OCI-LY7 (cell line): Measurements from ENCODE around the gene SPDYE2B.
"Not testable (repeated sequence)": the region's sequence is repeated elsewhere in the genome, so short reads cannot be mapped to it uniquely, and the experiment has no call there.

ENCODE experiments used
- EZH2phosphoT487 ChIP-seq: fragments of 200-600 bp; sonication (generic); IDR thresholded peaks from 2 replicates; pipeline ENCODE4 v1.6.1; 2018; ENCODE audit warnings: low read depth, borderline replicate concordance, mild to moderate bottlenecking, mixed run types, antibody characterized with exemption, low read length, moderate library complexity, mixed read lengths
- TF ChIP-seq, protein P1 (sequence below): fragments of 200-600 bp; sonication (generic); conservative IDR thresholded peaks from 2 replicates; pipeline ENCODE4 v1.5.1; 2014; ENCODE audit warnings: mild to moderate bottlenecking, antibody characterized with exemption, low read length, moderate library complexity, mixed read lengths

- TF ChIP-seq, protein P1, sequence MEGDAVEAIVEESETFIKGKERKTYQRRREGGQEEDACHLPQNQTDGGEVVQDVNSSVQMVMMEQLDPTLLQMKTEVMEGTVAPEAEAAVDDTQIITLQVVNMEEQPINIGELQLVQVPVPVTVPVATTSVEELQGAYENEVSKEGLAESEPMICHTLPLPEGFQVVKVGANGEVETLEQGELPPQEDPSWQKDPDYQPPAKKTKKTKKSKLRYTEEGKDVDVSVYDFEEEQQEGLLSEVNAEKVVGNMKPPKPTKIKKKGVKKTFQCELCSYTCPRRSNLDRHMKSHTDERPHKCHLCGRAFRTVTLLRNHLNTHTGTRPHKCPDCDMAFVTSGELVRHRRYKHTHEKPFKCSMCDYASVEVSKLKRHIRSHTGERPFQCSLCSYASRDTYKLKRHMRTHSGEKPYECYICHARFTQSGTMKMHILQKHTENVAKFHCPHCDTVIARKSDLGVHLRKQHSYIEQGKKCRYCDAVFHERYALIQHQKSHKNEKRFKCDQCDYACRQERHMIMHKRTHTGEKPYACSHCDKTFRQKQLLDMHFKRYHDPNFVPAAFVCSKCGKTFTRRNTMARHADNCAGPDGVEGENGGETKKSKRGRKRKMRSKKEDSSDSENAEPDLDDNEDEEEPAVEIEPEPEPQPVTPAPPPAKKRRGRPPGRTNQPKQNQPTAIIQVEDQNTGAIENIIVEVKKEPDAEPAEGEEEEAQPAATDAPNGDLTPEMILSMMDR = not testable (repeated sequence)
- TF ChIP-seq EZH2phosphoT487 = not testable (repeated sequence)
These were observed 35.2 kb upstream of the SPDYE2B start for GRCh38 chr7:102614873-102615272.
